Prostate gland (tissue), 2 donors: ENCODE measurements around the gene KIF18A.

ENCODE experiments used
- POLR2A ChIP-seq: fragments of 450-650 bp; IDR thresholded peaks from one replicate; pipeline ENCODE4 v1.6.1; 2016; ENCODE audit warnings: antibody characterized with exemption, mild to moderate bottlenecking
- POLR2AphosphoS5 ChIP-seq: sonication (generic); formaldehyde crosslinking; IDR thresholded peaks from one replicate; pipeline ENCODE4 v1.6.1; 2017; ENCODE audit warnings: antibody characterized with exemption
- TF ChIP-seq, protein P1 (sequence below), 4 experiments: fragments of 200-600 bp in 2 of 4; fragments of 450-650 bp in 2 of 4; sonication (generic) in 2 of 4; IDR thresholded peaks; 1 replicate in 3 of 4; 2 replicates in 1 of 4; pipeline ENCODE4 v1.5.1; 2016 to 2019; ENCODE audit warnings: antibody characterized with exemption in 4 of 4, mild to moderate bottlenecking in 2 of 4, moderate library complexity in 2 of 4

DNA sequence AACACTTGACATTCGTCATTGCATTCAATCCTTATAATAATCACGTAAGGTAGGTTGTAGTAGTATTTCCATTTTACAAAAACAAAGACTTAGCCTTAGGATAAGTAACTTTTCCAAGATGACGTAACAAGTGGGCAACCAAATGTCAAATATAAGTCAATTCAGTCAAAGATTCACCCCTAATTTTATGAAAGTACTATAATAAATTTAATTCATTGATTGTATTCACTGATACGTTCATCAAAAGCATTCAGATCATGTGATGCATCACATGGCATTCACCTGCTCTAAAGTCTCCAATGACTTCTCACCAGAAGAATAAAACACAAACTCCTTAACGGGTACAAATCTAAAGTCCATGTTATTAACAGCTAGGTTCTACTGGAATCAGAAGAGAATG is 2.1 kb downstream of the KIF18A start:
- TF ChIP-seq POLR2AphosphoS5 (no peak), POLR2A (no peak)
- TF ChIP-seq, protein P1, sequence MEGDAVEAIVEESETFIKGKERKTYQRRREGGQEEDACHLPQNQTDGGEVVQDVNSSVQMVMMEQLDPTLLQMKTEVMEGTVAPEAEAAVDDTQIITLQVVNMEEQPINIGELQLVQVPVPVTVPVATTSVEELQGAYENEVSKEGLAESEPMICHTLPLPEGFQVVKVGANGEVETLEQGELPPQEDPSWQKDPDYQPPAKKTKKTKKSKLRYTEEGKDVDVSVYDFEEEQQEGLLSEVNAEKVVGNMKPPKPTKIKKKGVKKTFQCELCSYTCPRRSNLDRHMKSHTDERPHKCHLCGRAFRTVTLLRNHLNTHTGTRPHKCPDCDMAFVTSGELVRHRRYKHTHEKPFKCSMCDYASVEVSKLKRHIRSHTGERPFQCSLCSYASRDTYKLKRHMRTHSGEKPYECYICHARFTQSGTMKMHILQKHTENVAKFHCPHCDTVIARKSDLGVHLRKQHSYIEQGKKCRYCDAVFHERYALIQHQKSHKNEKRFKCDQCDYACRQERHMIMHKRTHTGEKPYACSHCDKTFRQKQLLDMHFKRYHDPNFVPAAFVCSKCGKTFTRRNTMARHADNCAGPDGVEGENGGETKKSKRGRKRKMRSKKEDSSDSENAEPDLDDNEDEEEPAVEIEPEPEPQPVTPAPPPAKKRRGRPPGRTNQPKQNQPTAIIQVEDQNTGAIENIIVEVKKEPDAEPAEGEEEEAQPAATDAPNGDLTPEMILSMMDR (IDR thresholded peaks at IDR 0.05): no peak
